Measurements from ENCODE around the gene DHX30. TPM values are rescaled to one million over a fixed set of nuclear protein-coding genes. Genes with fewer than 3 reads are reported as not detected.

Gene DHX30
- total and polyA plus RNA-seq, 9 of the 15 experiments (the other 6 are each of a cell fraction or from before 2014, with no cell fraction given) = 12.3 to 158 (median 79.0) TPM

GRCh38 chr3:47849699-47850563 is 47.0 kb downstream of the DHX30 start (continued):
- peak; percentile 69; the same call in 1 of the 2 replicates for TF ChIP-seq ZBTB40 (IDR thresholded peaks at IDR 0.05)
- TF ChIP-seq ZBTB40 (CRISPR knock-in tag; IDR thresholded peaks at IDR 0.05) = no peak
- TF ChIP-seq CHD2 (IDR thresholded peaks at IDR 0.05; ENCODE audit: low read depth, low read length) = peak; percentile 33; the same call in 1 of the 2 replicates
- no peak for TF ChIP-seq ETV6 (IDR thresholded peaks at IDR 0.05; ENCODE audit: borderline replicate concordance in 1 of 2, low read depth in 2 of 2, low read length in 1 of 2)
- TF ChIP-seq ETV6 (CRISPR knock-in tag; IDR thresholded peaks at IDR 0.05; ENCODE audit: borderline replicate concordance) = 0 out of 2 replicates have a peak, but pooled peaks have one; percentile 70
- no peak for TF ChIP-seq JUND (IDR thresholded peaks at IDR 0.05; ENCODE audit: borderline replicate concordance, low read depth, low read length)
- TF ChIP-seq JUND (tag; IDR thresholded peaks at IDR 0.05; ENCODE audit: borderline replicate concordance, low read depth, low read length) = no peak
- TF ChIP-seq AFF4 (CRISPR knock-in tag; IDR thresholded peaks at IDR 0.05) = no peak
- TF ChIP-seq BCLAF1 (IDR thresholded peaks at IDR 0.05; ENCODE audit: borderline replicate concordance in 1 of 2, control insufficient read depth in 1 of 2, low read depth in 2 of 2, low read length in 1 of 2) = 0 out of 4 replicates have a peak, but pooled peaks of 1 of the 2 experiments have one; percentile 19
